ENCODE data around the gene APOH. TPM values are rescaled to one million over a fixed set of nuclear protein-coding genes. Genes with fewer than 3 reads are reported as not detected.

APOH gene
- polyA plus RNA-seq (2012; rRNA removed), result not detected in 2 replicates
- 0.03 and 0.08 TPM in 2 replicates for polyA plus RNA-seq (2012; cell fraction: cytosol; rRNA removed)
- not detected in 2 replicates for polyA plus RNA-seq (2012; cell fraction: nucleus; rRNA removed)

- Histone ChIP-seq H3K27me3 (ENCODE audit: insufficient read depth) (no peaks in the 10 kb centered on the region), H3F3A (replicated peaks; ENCODE audit: insufficient read depth) (no peaks in the 10 kb centered on the region), H3K4me3 (ENCODE audit: low read depth in 2 of 2, low read length in 1 of 2) (no peak within 1 kb of the TSS), H3K9ac (no peak within 1 kb of the TSS), H3K4me1 (ENCODE audit: control insufficient read depth in 1 of 2, insufficient read depth in 2 of 2, low read depth in 1 of 2, low read length in 1 of 2) (peaks cover 0 to 2% of the 10 kb centered on the region in 2 experiments; a peak in 1 of 4 replicates), H3K4me2 (no peak within 1 kb of the TSS), H3K36me3 (replicated peaks in 1 of 2; ENCODE audit: control insufficient read depth in 1 of 2, insufficient read depth in 2 of 2, low read length in 1 of 2) (no peaks in the 10 kb centered on the region), H4K20me1 (ENCODE audit: insufficient read depth) (no peaks in the 10 kb centered on the region), H3K27ac (ENCODE audit: low read depth in 2 of 2, low read length in 1 of 2) (no peak within 1 kb of the TSS), H2AFZ (ENCODE audit: low read depth) (no peak within 1 kb of the TSS), H3K79me2 (ENCODE audit: insufficient read depth) (no peaks in the 10 kb centered on the region), H3K9me2 (no peaks in the 10 kb centered on the region), H3K9me3 (no peaks in the 10 kb centered on the region)
- 78% methylated on average over 20 of the region's 20 CpGs for WGBS (ENCODE audit: low lambda C conversion rate)
- DNase-seq, result no peak
- ChIA-PET POLR2A (no interaction called here), CTCF (interaction anchor here (1.2 kb wide), 1 partner anchor 29 kb away, joined by 5 read pairs; no protein-coding TSS in a partner anchor)
- TF ChIP-seq, protein P1, sequence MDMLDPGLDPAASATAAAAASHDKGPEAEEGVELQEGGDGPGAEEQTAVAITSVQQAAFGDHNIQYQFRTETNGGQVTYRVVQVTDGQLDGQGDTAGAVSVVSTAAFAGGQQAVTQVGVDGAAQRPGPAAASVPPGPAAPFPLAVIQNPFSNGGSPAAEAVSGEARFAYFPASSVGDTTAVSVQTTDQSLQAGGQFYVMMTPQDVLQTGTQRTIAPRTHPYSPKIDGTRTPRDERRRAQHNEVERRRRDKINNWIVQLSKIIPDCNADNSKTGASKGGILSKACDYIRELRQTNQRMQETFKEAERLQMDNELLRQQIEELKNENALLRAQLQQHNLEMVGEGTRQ (IDR thresholded peaks at IDR 0.05; ENCODE audit: borderline replicate concordance, low read depth, low read length), result no peak
- TF ChIP-seq RCOR1 (IDR thresholded peaks at IDR 0.05; ENCODE audit: low read length), result no peak
- no peak for TF ChIP-seq TAF1 (IDR thresholded peaks at IDR 0.05; ENCODE audit: borderline replicate concordance, low read depth, low read length)
- no peak for TF ChIP-seq CHD2 (IDR thresholded peaks at IDR 0.05; ENCODE audit: low read length, partially characterized antibody)
- no peak for TF ChIP-seq RXRA (IDR thresholded peaks at IDR 0.05; ENCODE audit: borderline replicate concordance, low read depth)
- TF ChIP-seq TEAD4 (IDR thresholded peaks at IDR 0.05; ENCODE audit: borderline replicate concordance, insufficient read depth), result no peak
- TF ChIP-seq, protein P2, sequence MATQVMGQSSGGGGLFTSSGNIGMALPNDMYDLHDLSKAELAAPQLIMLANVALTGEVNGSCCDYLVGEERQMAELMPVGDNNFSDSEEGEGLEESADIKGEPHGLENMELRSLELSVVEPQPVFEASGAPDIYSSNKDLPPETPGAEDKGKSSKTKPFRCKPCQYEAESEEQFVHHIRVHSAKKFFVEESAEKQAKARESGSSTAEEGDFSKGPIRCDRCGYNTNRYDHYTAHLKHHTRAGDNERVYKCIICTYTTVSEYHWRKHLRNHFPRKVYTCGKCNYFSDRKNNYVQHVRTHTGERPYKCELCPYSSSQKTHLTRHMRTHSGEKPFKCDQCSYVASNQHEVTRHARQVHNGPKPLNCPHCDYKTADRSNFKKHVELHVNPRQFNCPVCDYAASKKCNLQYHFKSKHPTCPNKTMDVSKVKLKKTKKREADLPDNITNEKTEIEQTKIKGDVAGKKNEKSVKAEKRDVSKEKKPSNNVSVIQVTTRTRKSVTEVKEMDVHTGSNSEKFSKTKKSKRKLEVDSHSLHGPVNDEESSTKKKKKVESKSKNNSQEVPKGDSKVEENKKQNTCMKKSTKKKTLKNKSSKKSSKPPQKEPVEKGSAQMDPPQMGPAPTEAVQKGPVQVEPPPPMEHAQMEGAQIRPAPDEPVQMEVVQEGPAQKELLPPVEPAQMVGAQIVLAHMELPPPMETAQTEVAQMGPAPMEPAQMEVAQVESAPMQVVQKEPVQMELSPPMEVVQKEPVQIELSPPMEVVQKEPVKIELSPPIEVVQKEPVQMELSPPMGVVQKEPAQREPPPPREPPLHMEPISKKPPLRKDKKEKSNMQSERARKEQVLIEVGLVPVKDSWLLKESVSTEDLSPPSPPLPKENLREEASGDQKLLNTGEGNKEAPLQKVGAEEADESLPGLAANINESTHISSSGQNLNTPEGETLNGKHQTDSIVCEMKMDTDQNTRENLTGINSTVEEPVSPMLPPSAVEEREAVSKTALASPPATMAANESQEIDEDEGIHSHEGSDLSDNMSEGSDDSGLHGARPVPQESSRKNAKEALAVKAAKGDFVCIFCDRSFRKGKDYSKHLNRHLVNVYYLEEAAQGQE (IDR thresholded peaks at IDR 0.05; ENCODE audit: low read depth, low read length), result no peak
- no peak for TF ChIP-seq JUND (IDR thresholded peaks at IDR 0.05)
- TF ChIP-seq MAX (IDR thresholded peaks at IDR 0.05; ENCODE audit: low read depth), result no peak
- no peak for TF ChIP-seq NRF1 (IDR thresholded peaks at IDR 0.05; ENCODE audit: low read depth, low read length)
- TF ChIP-seq POLR2AphosphoS5 (IDR thresholded peaks at IDR 0.05; ENCODE audit: low read depth, low read length), result no peak
- TF ChIP-seq NFIC (IDR thresholded peaks at IDR 0.05; ENCODE audit: borderline replicate concordance), result no peak
Measured at GRCh38 chr17:66228887-66229782, at the start of gene APOH. Gene APOH (minus strand): TSS chr17:66229415. CDS start chr17:66229379, 36 bp downstream.

All from SK-N-SH (cell line).